Endothelial cell of umbilical vein (primary cell): ENCODE results near the gene HACD3. TPM values are rescaled to one million over a fixed set of nuclear protein-coding genes. Genes with fewer than 3 reads are reported as not detected.

Experiments
- BruUV-seq: library from RNA; stranded (reverse); fragments of 400-500 nt; replicated peaks from 2 replicates; lab custom pipeline; 2021; lab: Mats Ljungman, UMichigan
- CTCF ChIA-PET: fragments of 300-600, 350-600 bp; sonication (Branson Sonifier 250); formaldehyde crosslinking; loops from one replicate; lab custom pipeline; 2021; ENCODE audit warnings: antibody characterized with exemption, inconsistent platforms; lab: Charles Lee
- POLR2A ChIA-PET: fragments of 300-600, 350-600 bp; sonication (Branson Sonifier 250); formaldehyde crosslinking; loops from one replicate; lab custom pipeline; 2021; ENCODE audit warnings: antibody characterized with exemption, inconsistent platforms; lab: Charles Lee
- DNase-seq: peaks from one replicate; pipeline ENCODE4 v3.0.0-alpha.2; 2011; ENCODE audit warnings: low read depth, low spot score
- FAIRE-seq: peaks from 2 replicates; lab custom pipeline; 2011; peaks lifted over from hg19 to GRCh38; lab: Jason Lieb, UNC
- H2AFZ ChIP-seq: 2 replicates; pipeline ENCODE4 v1.6.0; 2012; ENCODE audit warnings: low read depth, low read length, control low read depth, inconsistent platforms
- H3K27ac ChIP-seq: 2 replicates; pipeline ENCODE4 v1.5.1; 2011; ENCODE audit warnings: low read depth, mild to moderate bottlenecking, control low read depth, low read length, moderate library complexity; ENCODE audit not compliant: insufficient read depth
- H3K27me3 ChIP-seq, 2 experiments: 2 replicates each; pipeline versions ENCODE4 v1.6.0 to v1.6.1; 2011; ENCODE audit warnings: low read length in 2 of 2, mixed read lengths in 1 of 2; ENCODE audit not compliant: control insufficient read depth in 2 of 2, insufficient read depth in 2 of 2
- H3K36me3 ChIP-seq, 2 experiments: 2 replicates in 1 of 2; 3 replicates in 1 of 2; pipeline ENCODE4 v1.5.1; 2011; ENCODE audit warnings: low read length in 2 of 2, mild to moderate bottlenecking in 1 of 2, moderate library complexity in 1 of 2; ENCODE audit not compliant: control insufficient read depth in 2 of 2, insufficient read depth in 2 of 2; ENCODE audit errors: extremely low read depth in 1 of 2
- H3K4me1 ChIP-seq: 3 replicates; pipeline ENCODE4 v1.5.1; 2011; ENCODE audit warnings: mild to moderate bottlenecking, low read length; ENCODE audit not compliant: control insufficient read depth, insufficient read depth; ENCODE audit errors: extremely low read depth
- H3K4me2 ChIP-seq: 2 replicates; pipeline ENCODE4 v1.6.1; 2011; ENCODE audit warnings: low read length, control low read depth, mixed read lengths; ENCODE audit not compliant: insufficient read depth
- H3K4me3 ChIP-seq, 3 experiments: fragments of 200-600 bp in 1 of 3; sonication (generic), shearing (Covaris generic) in 1 of 3; replicated peaks in 1 of 3; 2 replicates each; pipeline ENCODE4 v1.5.1; 2011 to 2016; ENCODE audit warnings: control low read depth in 3 of 3, low read length in 3 of 3, mild to moderate bottlenecking in 2 of 3, inconsistent platforms in 1 of 3, low read depth in 1 of 3, moderate library complexity in 1 of 3; ENCODE audit not compliant: insufficient read depth in 1 of 3
- H3K79me2 ChIP-seq: 2 replicates; pipeline ENCODE4 v1.6.0; 2012; ENCODE audit warnings: low read length, inconsistent platforms; ENCODE audit not compliant: control insufficient read depth, insufficient read depth
- H3K9ac ChIP-seq: replicated peaks from 2 replicates; pipeline ENCODE3; 2011; ENCODE audit warnings: low read length, control low read depth; ENCODE audit not compliant: insufficient read depth; ENCODE audit errors: extremely low read depth
- H3K9me1 ChIP-seq: replicated peaks from 3 replicates; pipeline ENCODE4 v1.6.0; 2011; ENCODE audit warnings: mild to moderate bottlenecking, low read length; ENCODE audit not compliant: control insufficient read depth, insufficient read depth; ENCODE audit errors: extremely low read depth
- H3K9me3 ChIP-seq: replicated peaks from 2 replicates; pipeline ENCODE4 v1.5.1; 2012; ENCODE audit warnings: low read length, inconsistent platforms; ENCODE audit not compliant: control insufficient read depth, insufficient read depth
- H4K20me1 ChIP-seq: replicated peaks from 2 replicates; pipeline ENCODE3; 2011; ENCODE audit warnings: mild to moderate bottlenecking, low read length; ENCODE audit not compliant: control insufficient read depth, insufficient read depth; ENCODE audit errors: extremely low read depth
- MYC ChIP-seq: IDR thresholded peaks from one replicate; pipeline ENCODE4 v1.6.1; 2011; ENCODE audit warnings: mild to moderate bottlenecking, low read depth, low read length
- POLR2A ChIP-seq: IDR thresholded peaks from 2 replicates; pipeline ENCODE4 v1.6.1; 2012; ENCODE audit warnings: low read depth, mild to moderate bottlenecking, control low read depth, low read length
- dilution Hi-C: fragments of 300-500 bp; cut with MboI; formaldehyde crosslinking; loops from one replicate; pipeline ENCODE4 v1.15.0; 2019; ENCODE audit warnings: low sequenced_read_pairs; ENCODE audit not compliant: extremely low pct_ligation_motif_present
- intact Hi-C: fragments of 100-400 bp; cut with micrococcal nuclease; formaldehyde crosslinking; loops from one replicate; pipeline ENCODE4 v1.10.0; 2022
- polyA plus RNA-seq, 4 experiments: library from polyadenylated mRNA; depleted of rRNA in 3 of 4; stranded (reverse) in 3 of 4; unstranded in 1 of 4; fragments of >200 nt; gene quantifications; 2 replicates each; pipeline versions ENCODE4 v1.2.1 to v1.2.3, GENCODE V29; 2011 to 2012; ENCODE audit warnings: missing spikeins in 1 of 4
- total RNA-seq: library from RNA; stranded (reverse); gene quantifications from 2 replicates; pipeline ENCODE4 v1.2.3, GENCODE V29; 2021
- TF ChIP-seq, protein P1 (sequence below): IDR thresholded peaks from 2 replicates; pipeline ENCODE4 v1.6.1; 2011; ENCODE audit not compliant: insufficient read depth, insufficient read length

Gene HACD3
- total and polyA plus RNA-seq, 2 donors (not counting 3 experiments of a cell fraction or from before 2014, with no cell fraction given): 47.4 to 61.1 TPM

DNA sequence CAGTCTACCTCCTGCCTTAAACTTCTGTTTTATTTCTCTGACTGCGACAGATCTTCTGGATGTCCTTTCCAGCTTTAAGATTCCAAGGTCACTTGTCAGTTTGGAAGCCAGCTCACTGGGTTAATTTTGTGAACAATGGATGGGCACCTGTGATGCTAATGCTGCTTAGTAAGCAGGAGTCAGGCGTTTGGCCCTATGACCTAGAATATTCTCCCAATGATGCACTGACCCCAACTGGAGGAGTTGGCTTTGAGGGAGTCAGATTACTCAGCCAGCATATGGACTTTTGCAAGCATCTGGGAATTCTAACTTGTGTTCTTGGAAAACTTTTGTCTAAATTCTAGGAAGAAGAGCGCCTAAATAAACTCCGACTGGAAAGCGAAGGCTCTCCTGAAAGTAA is 28.1 kb downstream of the HACD3 start:
- no peak overlapping the region for H3K9ac ChIP-seq
- no peaks in the 10 kb centered on the region for H3K27me3 ChIP-seq
- H3K4me3 ChIP-seq: no peak overlapping the region
- CTCF ChIA-PET: interaction anchor here (2.0 kb wide), 1 partner anchor 9 kb away, joined by 9 read pairs; no protein-coding TSS in a partner anchor
- dilution Hi-C loops: no loop called here
- H3K4me1 ChIP-seq: no peaks in the 10 kb centered on the region
- peaks cover 20 to 24% of the 10 kb centered on the region in 2 experiments for H3K36me3 ChIP-seq
- H3K79me2 ChIP-seq: peaks cover 4% of the 10 kb centered on the region
- no peak overlapping the region for H3K27ac ChIP-seq
- FAIRE-seq: no peak
- intact Hi-C loops: no loop called here
- no peak overlapping the region for H2AFZ ChIP-seq
- H4K20me1 ChIP-seq: no peaks in the 10 kb centered on the region
- BruUV-seq: no TSS peak
- POLR2A ChIA-PET: no interaction called here
- H3K4me2 ChIP-seq: no peak overlapping the region
- no peak for TF ChIP-seq MYC
- DNase-seq: no peak
- peaks cover 2% of the 10 kb centered on the region for H3K9me1 ChIP-seq
- no peaks in the 10 kb centered on the region for H3K9me3 ChIP-seq

DNA sequence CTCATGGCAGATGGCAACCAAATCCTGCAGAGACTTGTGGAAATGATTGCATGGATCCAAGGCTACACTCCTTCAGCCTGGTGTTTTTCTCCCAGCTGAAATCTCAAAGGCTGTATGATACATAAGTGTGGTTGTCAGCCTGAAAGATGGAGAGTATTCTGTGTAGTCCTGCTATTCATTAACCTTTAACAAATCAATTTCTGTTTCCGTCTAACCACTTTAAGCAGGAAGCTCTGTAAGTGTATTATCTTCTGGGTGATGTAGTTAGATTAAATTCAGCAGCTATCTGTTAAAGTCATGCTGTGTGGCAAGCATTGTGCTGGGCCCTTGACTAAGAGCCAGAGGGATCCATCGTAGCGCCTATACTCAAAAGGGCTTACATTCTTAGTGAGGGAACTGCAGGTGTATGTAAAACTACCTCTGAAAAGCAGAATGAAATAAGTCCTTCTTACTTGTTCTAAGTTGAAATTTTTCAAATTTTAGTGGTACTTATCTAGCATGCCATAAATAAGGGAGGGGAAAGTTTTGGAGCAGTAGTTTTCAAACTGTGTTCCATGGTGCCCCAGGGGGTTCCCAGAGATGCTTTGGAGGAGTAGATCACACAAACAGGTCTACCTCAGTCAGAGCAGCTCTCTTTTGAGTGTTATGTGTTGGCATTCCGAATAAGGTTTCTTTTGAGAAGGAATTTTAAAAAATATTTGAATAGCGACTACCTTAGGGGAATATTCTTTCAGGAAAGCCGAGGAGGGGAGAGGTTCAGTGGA is 28.9 kb downstream of the HACD3 start:
- no TSS peak for BruUV-seq
- no peak overlapping the region for H2AFZ ChIP-seq
- no peak for DNase-seq
- H3K4me1 ChIP-seq: no peaks in the 10 kb centered on the region
- CTCF ChIA-PET: interaction anchor here (2.0 kb wide), 1 partner anchor 10 kb away, joined by 9 read pairs; no protein-coding TSS in a partner anchor
- no peaks in the 10 kb centered on the region for H4K20me1 ChIP-seq
- POLR2A ChIA-PET: no interaction called here
- H3K9me1 ChIP-seq: no peaks in the 10 kb centered on the region
- dilution Hi-C loops (no loop called here), intact Hi-C loops (no loop called here)
- H3K79me2 ChIP-seq: peaks cover 2% of the 10 kb centered on the region
- no peak overlapping the region for H3K4me2 ChIP-seq
- H3K27me3 ChIP-seq: no peaks in the 10 kb centered on the region
- H3K4me3 ChIP-seq: no peak overlapping the region
- TF ChIP-seq POLR2A (no peak), MYC (no peak)
- TF ChIP-seq, protein P1, sequence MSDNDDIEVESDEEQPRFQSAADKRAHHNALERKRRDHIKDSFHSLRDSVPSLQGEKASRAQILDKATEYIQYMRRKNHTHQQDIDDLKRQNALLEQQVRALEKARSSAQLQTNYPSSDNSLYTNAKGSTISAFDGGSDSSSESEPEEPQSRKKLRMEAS: no peak
- FAIRE-seq: no peak
- H3K27ac ChIP-seq: no peak overlapping the region
- H3K36me3 ChIP-seq: peaks cover 17 to 25% of the 10 kb centered on the region in 2 experiments
- H3K9ac ChIP-seq: no peak overlapping the region
- no peaks in the 10 kb centered on the region for H3K9me3 ChIP-seq
